ENCODE measurements around the gene KLB.

Gene KLB

DNA sequence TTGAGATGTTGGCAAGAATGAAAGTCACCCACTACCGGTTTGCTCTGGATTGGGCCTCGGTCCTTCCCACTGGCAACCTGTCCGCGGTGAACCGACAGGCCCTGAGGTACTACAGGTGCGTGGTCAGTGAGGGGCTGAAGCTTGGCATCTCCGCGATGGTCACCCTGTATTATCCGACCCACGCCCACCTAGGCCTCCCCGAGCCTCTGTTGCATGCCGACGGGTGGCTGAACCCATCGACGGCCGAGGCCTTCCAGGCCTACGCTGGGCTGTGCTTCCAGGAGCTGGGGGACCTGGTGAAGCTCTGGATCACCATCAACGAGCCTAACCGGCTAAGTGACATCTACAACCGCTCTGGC, 39.7 kb downstream of the KLB start:
- H3K36me3 ChIP-seq (ENCODE audit: control insufficient read depth, low read length): peaks cover 16% of the 10 kb centered on the region
- H3K9me2 ChIP-seq (replicated peaks; ENCODE audit: control insufficient read depth, low read length): no peaks in the 10 kb centered on the region
- no peak overlapping the region for H3K4me2 ChIP-seq (ENCODE audit: low read length)
- H3F3A ChIP-seq (ENCODE audit: control insufficient read depth, insufficient read depth): peaks cover 52% of the 10 kb centered on the region
- H3K27ac ChIP-seq (ENCODE audit: low read depth, low read length): no peak overlapping the region
- H3K9me3 ChIP-seq (ENCODE audit: control insufficient read depth, insufficient read depth, low read length): no peaks in the 10 kb centered on the region
- no peak overlapping the region for H3K4me3 ChIP-seq (ENCODE audit: low read length)
- H3K27me3 ChIP-seq (ENCODE audit: control insufficient read depth, low read length): no peaks in the 10 kb centered on the region
- no peaks in the 10 kb centered on the region for H3K79me2 ChIP-seq (ENCODE audit: control insufficient read depth, low read length)
- H4K20me1 ChIP-seq (ENCODE audit: control insufficient read depth, insufficient read depth, low read depth, low read length): peaks cover 13% of the 10 kb centered on the region; the same call in 1 of the 2 replicates
- H3K4me1 ChIP-seq (ENCODE audit: control insufficient read depth, low read length): peaks cover 9% of the 10 kb centered on the region
- no peak for TF ChIP-seq EZH2phosphoT487 (IDR thresholded peaks at IDR 0.05; ENCODE audit: borderline replicate concordance, low read length)
- TF ChIP-seq CTCF (IDR thresholded peaks at IDR 0.05; ENCODE audit: low read depth, low read length, poor library complexity, severe bottlenecking): no peak

GRCh38 chr4:39446842-39447573, 40.3 kb downstream of the KLB start:
- Histone ChIP-seq H3K4me3 (ENCODE audit: low read length) (no peak overlapping the region; the same call in 1 of the 2 replicates), H3F3A (ENCODE audit: control insufficient read depth, insufficient read depth) (peaks cover 57% of the 10 kb centered on the region), H3K4me2 (ENCODE audit: low read length) (peak overlapping the region; percentile 33), H3K9me2 (replicated peaks; ENCODE audit: control insufficient read depth, low read length) (no peaks in the 10 kb centered on the region), H4K20me1 (ENCODE audit: control insufficient read depth, insufficient read depth, low read depth, low read length) (peaks cover 14% of the 10 kb centered on the region; the same call in 1 of the 2 replicates), H3K79me2 (ENCODE audit: control insufficient read depth, low read length) (no peaks in the 10 kb centered on the region), H3K4me1 (ENCODE audit: control insufficient read depth, low read length) (peaks cover 9% of the 10 kb centered on the region), H3K27me3 (ENCODE audit: control insufficient read depth, low read length) (no peaks in the 10 kb centered on the region), H3K36me3 (ENCODE audit: control insufficient read depth, low read length) (peaks cover 22% of the 10 kb centered on the region), H3K27ac (ENCODE audit: low read depth, low read length) (no peak overlapping the region), H3K9me3 (ENCODE audit: control insufficient read depth, insufficient read depth, low read length) (no peaks in the 10 kb centered on the region)
- TF ChIP-seq CTCF (IDR thresholded peaks at IDR 0.05; ENCODE audit: low read depth, low read length, poor library complexity, severe bottlenecking): peak; percentile 13
- no peak for TF ChIP-seq EZH2phosphoT487 (IDR thresholded peaks at IDR 0.05; ENCODE audit: borderline replicate concordance, low read length)

DNA sequence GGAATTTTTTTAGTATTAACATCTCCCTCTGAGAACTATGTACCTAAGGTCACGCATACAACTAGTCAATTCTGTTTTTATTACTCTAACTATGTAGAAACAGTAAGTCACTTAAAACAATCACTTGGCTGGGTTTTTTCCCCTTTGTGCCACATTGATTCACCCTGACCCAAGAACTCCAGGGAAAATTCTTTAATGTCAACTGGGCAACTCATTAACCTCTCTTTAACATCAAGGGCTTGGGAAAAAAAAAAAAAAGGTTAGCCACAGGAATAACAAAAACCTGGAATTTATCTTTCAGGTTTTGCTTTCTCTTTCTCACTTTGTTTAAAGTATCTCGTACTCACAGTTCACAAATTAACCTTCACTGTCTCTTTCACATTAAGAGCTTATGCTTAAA, 43.9 kb downstream of the KLB start:
- H3K36me3 ChIP-seq (ENCODE audit: control insufficient read depth, low read length): peaks cover 58% of the 10 kb centered on the region
- no peaks in the 10 kb centered on the region for H3K9me3 ChIP-seq (ENCODE audit: control insufficient read depth, insufficient read depth, low read length)
- H3K27ac ChIP-seq (ENCODE audit: low read depth, low read length): no peak overlapping the region
- H3K4me1 ChIP-seq (ENCODE audit: control insufficient read depth, low read length): peaks cover 13% of the 10 kb centered on the region
- H3K9me2 ChIP-seq (replicated peaks; ENCODE audit: control insufficient read depth, low read length): no peaks in the 10 kb centered on the region
- peaks cover 34% of the 10 kb centered on the region for H4K20me1 ChIP-seq (ENCODE audit: control insufficient read depth, insufficient read depth, low read depth, low read length)
- H3K4me2 ChIP-seq (ENCODE audit: low read length): no peak overlapping the region
- no peaks in the 10 kb centered on the region for H3K27me3 ChIP-seq (ENCODE audit: control insufficient read depth, low read length)
- H3K4me3 ChIP-seq (ENCODE audit: low read length): no peak overlapping the region
- TF ChIP-seq EZH2phosphoT487 (IDR thresholded peaks at IDR 0.05; ENCODE audit: borderline replicate concordance, low read length): no peak
- H3F3A ChIP-seq (ENCODE audit: control insufficient read depth, insufficient read depth): peaks cover 85% of the 10 kb centered on the region
- H3K79me2 ChIP-seq (ENCODE audit: control insufficient read depth, low read length): peaks cover 4% of the 10 kb centered on the region

DNA sequence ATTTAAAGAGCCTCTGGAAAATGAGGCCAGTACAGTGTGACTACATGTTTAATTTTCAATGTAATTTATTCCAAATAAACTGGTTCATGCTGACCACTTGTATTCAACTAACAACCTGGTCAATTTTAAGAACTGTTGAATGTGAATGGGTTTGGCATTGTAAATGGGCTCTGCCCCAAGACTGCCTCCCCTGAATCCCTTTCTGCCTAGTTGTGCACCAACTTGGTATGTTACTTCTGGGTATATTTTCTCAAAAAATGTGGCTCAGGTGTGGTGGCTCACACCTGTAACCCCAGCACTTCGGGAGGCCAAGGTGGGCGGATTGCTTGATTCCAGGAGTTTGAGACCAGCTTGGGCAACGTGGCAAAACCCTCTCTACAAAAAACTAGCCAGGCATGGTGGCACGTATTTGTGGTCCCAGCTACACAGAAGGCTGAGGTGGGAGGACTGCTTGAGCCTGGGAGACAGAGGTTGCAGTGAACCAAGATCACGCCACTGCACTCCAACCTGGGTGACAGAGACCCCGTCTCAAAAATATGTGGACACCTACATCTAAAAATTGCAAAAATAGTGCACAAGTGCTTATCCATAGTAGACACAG, 44.8 kb downstream of the KLB start:
- H3K27me3 ChIP-seq (ENCODE audit: control insufficient read depth, low read length): no peaks in the 10 kb centered on the region
- H3K36me3 ChIP-seq (ENCODE audit: control insufficient read depth, low read length): peaks cover 67% of the 10 kb centered on the region
- H3K9me2 ChIP-seq (replicated peaks; ENCODE audit: control insufficient read depth, low read length): no peaks in the 10 kb centered on the region
- no peak overlapping the region for H3K27ac ChIP-seq (ENCODE audit: low read depth, low read length)
- TF ChIP-seq CTCF (IDR thresholded peaks at IDR 0.05; ENCODE audit: low read depth, low read length, poor library complexity, severe bottlenecking) (no peak), EZH2phosphoT487 (IDR thresholded peaks at IDR 0.05; ENCODE audit: borderline replicate concordance, low read length) (no peak)
- peaks cover 13% of the 10 kb centered on the region for H3K79me2 ChIP-seq (ENCODE audit: control insufficient read depth, low read length)
- H3K4me2 ChIP-seq (ENCODE audit: low read length): no peak overlapping the region
- H3K4me1 ChIP-seq (ENCODE audit: control insufficient read depth, low read length): peaks cover 22% of the 10 kb centered on the region
- peaks cover 91% of the 10 kb centered on the region for H3F3A ChIP-seq (ENCODE audit: control insufficient read depth, insufficient read depth)
- peaks cover 43% of the 10 kb centered on the region for H4K20me1 ChIP-seq (ENCODE audit: control insufficient read depth, insufficient read depth, low read depth, low read length)
- H3K4me3 ChIP-seq (ENCODE audit: low read length): no peak overlapping the region
- no peaks in the 10 kb centered on the region for H3K9me3 ChIP-seq (ENCODE audit: control insufficient read depth, insufficient read depth, low read length)
